ENCODE data around the gene CNIH1. TPM values are rescaled to one million over a fixed set of nuclear protein-coding genes. Genes with fewer than 3 reads are reported as not detected.
A peak's percentile ranks its signal among the peaks of the same experiment; 100 is the strongest.

The CNIH1 gene
- polyA plus RNA-seq, 1 of the 3 experiments (the other 2 are of a cell fraction), result 145 TPM

DNA sequence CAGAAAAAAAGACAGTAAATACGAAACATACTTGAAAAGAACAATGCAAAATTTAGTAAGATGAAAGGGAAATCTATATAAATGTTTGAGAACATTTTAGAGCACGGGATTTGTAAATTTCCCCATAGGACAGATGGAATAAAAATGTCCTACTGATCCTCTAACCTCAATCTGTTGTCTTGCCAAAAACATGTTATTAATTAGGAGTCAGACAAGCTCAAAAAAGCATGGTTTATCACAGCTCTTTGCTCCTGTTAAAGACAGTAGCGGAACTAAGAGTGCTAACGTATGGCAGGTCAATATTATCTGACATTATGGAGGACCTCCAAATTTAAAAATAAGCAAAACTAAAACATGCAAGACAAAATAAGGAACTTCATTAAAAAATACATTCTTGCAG lies 34.7 kb upstream of the CNIH1 start:
- H3F3A ChIP-seq (replicated peaks; ENCODE audit: insufficient read depth), result peaks cover 8% of the 10 kb centered on the region
- H2AFZ ChIP-seq (ENCODE audit: low read depth), result no peak overlapping the region
- CTCF ChIA-PET, result no interaction called here
- H3K9ac ChIP-seq, result no peak overlapping the region
- TF ChIP-seq ZBTB33 (IDR thresholded peaks at IDR 0.05; ENCODE audit: borderline replicate concordance, low read depth) (no peak), CTCF (IDR thresholded peaks at IDR 0.05) (no peak), RCOR1 (IDR thresholded peaks at IDR 0.05; ENCODE audit: low read length) (no peak)
- TF ChIP-seq, protein P1, sequence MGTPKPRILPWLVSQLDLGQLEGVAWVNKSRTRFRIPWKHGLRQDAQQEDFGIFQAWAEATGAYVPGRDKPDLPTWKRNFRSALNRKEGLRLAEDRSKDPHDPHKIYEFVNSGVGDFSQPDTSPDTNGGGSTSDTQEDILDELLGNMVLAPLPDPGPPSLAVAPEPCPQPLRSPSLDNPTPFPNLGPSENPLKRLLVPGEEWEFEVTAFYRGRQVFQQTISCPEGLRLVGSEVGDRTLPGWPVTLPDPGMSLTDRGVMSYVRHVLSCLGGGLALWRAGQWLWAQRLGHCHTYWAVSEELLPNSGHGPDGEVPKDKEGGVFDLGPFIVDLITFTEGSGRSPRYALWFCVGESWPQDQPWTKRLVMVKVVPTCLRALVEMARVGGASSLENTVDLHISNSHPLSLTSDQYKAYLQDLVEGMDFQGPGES (IDR thresholded peaks at IDR 0.05; ENCODE audit: low read depth, low read length), result no peak
- H3K9me2 ChIP-seq, result no peaks in the 10 kb centered on the region
- H3K27ac ChIP-seq (ENCODE audit: low read depth in 2 of 2, low read length in 1 of 2), result peak overlapping the region in 1 of 2 experiments; percentile 22; a peak in 1 of 4 replicates
- no peaks in the 10 kb centered on the region for H3K9me3 ChIP-seq
- no peaks in the 10 kb centered on the region for H4K20me1 ChIP-seq (ENCODE audit: insufficient read depth)
- no peak overlapping the region for H3K4me2 ChIP-seq
- WGBS (ENCODE audit: low lambda C conversion rate), result 95% methylated on average over 4 of the region's 4 CpGs
- H3K4me1 ChIP-seq (ENCODE audit: control insufficient read depth in 1 of 2, insufficient read depth in 2 of 2, low read depth in 1 of 2, low read length in 1 of 2), result peaks cover 6 to 22% of the 10 kb centered on the region in 2 experiments; a peak in 3 of 4 replicates
- peaks cover 69 to 72% of the 10 kb centered on the region in 2 experiments for H3K36me3 ChIP-seq (replicated peaks in 1 of 2; ENCODE audit: control insufficient read depth in 1 of 2, insufficient read depth in 2 of 2, low read length in 1 of 2)
- no peak overlapping the region for H3K4me3 ChIP-seq (ENCODE audit: low read depth in 2 of 2, low read length in 1 of 2)
- H3K79me2 ChIP-seq (ENCODE audit: insufficient read depth), result peaks cover 28% of the 10 kb centered on the region
- no peaks in the 10 kb centered on the region for H3K27me3 ChIP-seq (ENCODE audit: insufficient read depth)
- POLR2A ChIA-PET, result no interaction called here
- no peak for DNase-seq

DNA sequence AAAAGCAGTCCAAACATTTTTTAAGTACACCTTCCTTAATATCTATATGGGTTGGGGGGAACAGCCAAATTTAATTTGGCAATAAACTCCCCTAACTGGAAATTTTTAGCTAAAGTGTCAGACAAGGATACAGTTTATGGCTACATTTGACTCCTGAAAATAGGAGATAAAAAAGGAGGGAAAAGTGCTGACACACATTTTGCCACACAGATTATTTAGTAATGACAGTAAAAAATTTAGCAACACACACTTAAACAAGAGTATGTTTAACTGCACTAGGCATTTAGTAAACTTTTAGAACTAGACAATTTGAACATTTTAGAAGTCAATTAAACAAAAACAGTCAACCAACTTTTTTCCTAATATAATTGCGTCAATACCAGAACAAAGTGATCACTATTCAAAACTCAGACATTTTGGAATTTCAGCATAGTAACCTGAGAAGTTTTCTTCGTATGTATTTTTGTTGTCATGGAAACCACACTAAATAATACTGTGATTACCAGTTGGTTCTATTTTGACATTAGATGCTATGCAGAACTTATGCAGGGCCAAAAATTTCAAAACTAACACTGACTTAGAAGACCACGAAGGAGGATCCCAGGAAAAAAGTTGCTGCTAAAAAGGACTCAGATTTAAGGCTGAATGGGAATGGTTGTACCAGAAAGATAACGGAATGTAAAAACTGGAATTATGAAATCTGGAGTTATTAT lies 34.2 kb upstream of the CNIH1 start:
- ChIA-PET CTCF (no interaction called here), POLR2A (no interaction called here)
- Histone ChIP-seq H3K9ac (no peak overlapping the region), H4K20me1 (ENCODE audit: insufficient read depth) (no peaks in the 10 kb centered on the region), H3K27ac (ENCODE audit: low read depth in 2 of 2, low read length in 1 of 2) (peak overlapping the region in 1 of 2 experiments; percentile 22; a peak in 1 of 4 replicates), H3K79me2 (ENCODE audit: insufficient read depth) (peaks cover 23% of the 10 kb centered on the region), H3K36me3 (replicated peaks in 1 of 2; ENCODE audit: control insufficient read depth in 1 of 2, insufficient read depth in 2 of 2, low read length in 1 of 2) (peaks cover 64 to 66% of the 10 kb centered on the region in 2 experiments), H3K4me2 (no peak overlapping the region), H3K27me3 (ENCODE audit: insufficient read depth) (no peaks in the 10 kb centered on the region), H3F3A (replicated peaks; ENCODE audit: insufficient read depth) (peaks cover 8% of the 10 kb centered on the region), H3K9me3 (no peaks in the 10 kb centered on the region), H3K4me3 (ENCODE audit: low read depth in 2 of 2, low read length in 1 of 2) (no peak overlapping the region), H3K4me1 (ENCODE audit: control insufficient read depth in 1 of 2, insufficient read depth in 2 of 2, low read depth in 1 of 2, low read length in 1 of 2) (peaks cover 6 to 20% of the 10 kb centered on the region in 2 experiments; a peak in 3 of 4 replicates), H3K9me2 (no peaks in the 10 kb centered on the region), H2AFZ (ENCODE audit: low read depth) (no peak overlapping the region)
- no peak for DNase-seq
- 82% methylated on average over 4 of the region's 4 CpGs for WGBS (ENCODE audit: low lambda C conversion rate)
- TF ChIP-seq EP300 (IDR thresholded peaks at IDR 0.05; ENCODE audit: borderline replicate concordance in 1 of 2, low read depth in 1 of 2, low read length in 1 of 2), result no peak
- no peak for TF ChIP-seq RAD21 (IDR thresholded peaks at IDR 0.05; ENCODE audit: low read length)
- TF ChIP-seq RCOR1 (IDR thresholded peaks at IDR 0.05; ENCODE audit: low read length), result no peak
- no peak for TF ChIP-seq EZH2phosphoT487 (IDR thresholded peaks at IDR 0.05; ENCODE audit: borderline replicate concordance, low read depth)
- TF ChIP-seq MEF2A (IDR thresholded peaks at IDR 0.05; ENCODE audit: borderline replicate concordance, low read depth), result no peak
- TF ChIP-seq, protein P2, sequence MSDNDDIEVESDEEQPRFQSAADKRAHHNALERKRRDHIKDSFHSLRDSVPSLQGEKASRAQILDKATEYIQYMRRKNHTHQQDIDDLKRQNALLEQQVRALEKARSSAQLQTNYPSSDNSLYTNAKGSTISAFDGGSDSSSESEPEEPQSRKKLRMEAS (IDR thresholded peaks at IDR 0.05; ENCODE audit: low read depth), result no peak
- TF ChIP-seq SMC3 (IDR thresholded peaks at IDR 0.05; ENCODE audit: low read depth, low read length), result no peak
- TF ChIP-seq MXI1 (IDR thresholded peaks at IDR 0.05; ENCODE audit: low read depth, low read length), result no peak
- no peak for TF ChIP-seq FOXJ3 (CRISPR knock-in tag; IDR thresholded peaks at IDR 0.05)
- no peak for TF ChIP-seq CTCF (IDR thresholded peaks at IDR 0.05)
